IMR-90 (cell line): ENCODE results near the gene FLVCR2. TPM values are rescaled to one million over a fixed set of nuclear protein-coding genes. Genes with fewer than 3 reads are reported as not detected.

Source experiments
- ATAC-seq: fragments of 200-7000 bp; cut with Tn5 transposase; 2 replicates; pipeline ENCODE4 v1.9.1; 2020; ENCODE audit warnings: low read depth, mild to moderate bottlenecking, moderate library complexity
- BruUV-seq: library from RNA; stranded (reverse); fragments of 400-500 nt; replicated peaks from 2 replicates; lab custom pipeline; 2021; lab: Mats Ljungman, UMichigan
- CTCF ChIA-PET: fragments of 300-600 bp; formaldehyde crosslinking; extraction: SDS; loops from one replicate; lab custom pipeline; 2021; ENCODE audit warnings: antibody characterized with exemption; lab: Yijun Ruan, JAX
- POLR2A ChIA-PET: fragments of 300-600 bp; sonication (Branson Sonifier 250); formaldehyde crosslinking; loops from one replicate; lab custom pipeline; 2022; ENCODE audit warnings: antibody characterized with exemption; ENCODE audit not compliant: unreplicated experiment; lab: Charles Lee
- DNase-seq: peaks from one replicate; pipeline ENCODE4 v3.0.0; 2013
- H2AFZ ChIP-seq: replicated peaks from 2 replicates; pipeline ENCODE3; 2013; ENCODE audit warnings: low read length, mild to moderate bottlenecking; ENCODE audit not compliant: poor library complexity
- H2AK5ac ChIP-seq: 2 replicates; pipeline ENCODE4 v1.6.1; 2013; ENCODE audit warnings: low read depth, low read length, inconsistent platforms
- H2AK9ac ChIP-seq: replicated peaks from 2 replicates; pipeline ENCODE3; 2013; ENCODE audit warnings: mild to moderate bottlenecking, low read depth, low read length, moderate library complexity; ENCODE audit not compliant: poor library complexity
- H2BK120ac ChIP-seq: 2 replicates; pipeline ENCODE4 v1.6.1; 2013; ENCODE audit warnings: low read depth, low read length, inconsistent platforms
- H2BK15ac ChIP-seq: 3 replicates; pipeline ENCODE4 v1.6.1; 2013; ENCODE audit warnings: low read depth, low read length, inconsistent platforms
- H2BK20ac ChIP-seq: 2 replicates; pipeline ENCODE4 v1.6.1; 2013; ENCODE audit warnings: low read depth, mild to moderate bottlenecking, inconsistent platforms, low read length, moderate library complexity
- H2BK5ac ChIP-seq: 2 replicates; pipeline ENCODE4 v1.6.1; 2013; ENCODE audit warnings: mild to moderate bottlenecking, low read depth, low read length, inconsistent platforms; ENCODE audit not compliant: poor library complexity, severe bottlenecking
- H3K14ac ChIP-seq: replicated peaks from 2 replicates; pipeline ENCODE4 v1.6.1; 2013; ENCODE audit warnings: low read depth, low read length, inconsistent platforms
- H3K18ac ChIP-seq: 2 replicates; pipeline ENCODE4 v1.6.1; 2013; ENCODE audit warnings: low read depth, low read length, control low read depth
- H3K23ac ChIP-seq: 2 replicates; pipeline ENCODE4 v1.6.1; 2013; ENCODE audit warnings: low read depth, low read length, inconsistent platforms
- H3K27ac ChIP-seq: 2 replicates; pipeline ENCODE4 v1.5.1; 2013; ENCODE audit warnings: mild to moderate bottlenecking, control low read depth, low read length; ENCODE audit not compliant: insufficient read depth
- H3K27me3 ChIP-seq: 2 replicates; pipeline ENCODE4 v1.6.1; 2013; ENCODE audit warnings: low read length; ENCODE audit not compliant: control insufficient read depth, insufficient read depth
- H3K36me3 ChIP-seq: 2 replicates; pipeline ENCODE4 v1.6.1; 2013; ENCODE audit warnings: low read length, mixed read lengths; ENCODE audit not compliant: control insufficient read depth, insufficient read depth
- H3K4ac ChIP-seq: 2 replicates; pipeline ENCODE4 v1.6.1; 2013; ENCODE audit warnings: low read depth, low read length, inconsistent platforms
- H3K4me1 ChIP-seq: 2 replicates; pipeline ENCODE4 v1.6.1; 2013; ENCODE audit warnings: low read length, mixed read lengths; ENCODE audit not compliant: control insufficient read depth, insufficient read depth
- H3K4me2 ChIP-seq: 2 replicates; pipeline ENCODE4 v1.6.1; 2013; ENCODE audit warnings: low read depth, mild to moderate bottlenecking, control low read depth, low read length, moderate library complexity
- H3K4me3 ChIP-seq: 2 replicates; pipeline ENCODE4 v1.5.1; 2013; ENCODE audit warnings: low read depth, mild to moderate bottlenecking, control low read depth, low read length, moderate library complexity; ENCODE audit not compliant: insufficient read depth
- H3K56ac ChIP-seq: 2 replicates; pipeline ENCODE4 v1.6.1; 2013; ENCODE audit warnings: low read length, inconsistent platforms; ENCODE audit not compliant: insufficient read depth; ENCODE audit errors: extremely low read depth
- H3K79me1 ChIP-seq, 2 experiments: 2 replicates each; pipeline ENCODE4 v1.6.1; 2013; ENCODE audit warnings: low read length in 2 of 2, inconsistent platforms in 1 of 2, low read depth in 1 of 2
- H3K9ac ChIP-seq: 2 replicates; pipeline ENCODE4 v1.6.1; 2013; ENCODE audit warnings: low read depth, low read length, control low read depth
- H3K9me1 ChIP-seq: 2 replicates; pipeline ENCODE4 v1.6.1; 2013; ENCODE audit warnings: low read length, inconsistent platforms; ENCODE audit not compliant: insufficient read depth
- H3K9me3 ChIP-seq: 2 replicates; pipeline ENCODE4 v1.6.1; 2013; ENCODE audit warnings: low read length; ENCODE audit not compliant: control insufficient read depth, insufficient read depth
- H4K20me1 ChIP-seq: 2 replicates; pipeline ENCODE4 v1.6.1; 2013; ENCODE audit warnings: low read length, inconsistent platforms; ENCODE audit not compliant: insufficient read depth
- H4K5ac ChIP-seq: 2 replicates; pipeline ENCODE4 v1.6.1; 2013; ENCODE audit warnings: mild to moderate bottlenecking, low read depth, low read length, control low read depth
- H4K8ac ChIP-seq, 2 experiments: 2 replicates each; pipeline ENCODE4 v1.6.1; 2013; ENCODE audit warnings: low read depth in 2 of 2, low read length in 2 of 2, control low read depth in 1 of 2, inconsistent platforms in 1 of 2
- H4K91ac ChIP-seq: 2 replicates; pipeline ENCODE4 v1.6.1; 2013; ENCODE audit warnings: low read depth, low read length, inconsistent platforms; ENCODE audit not compliant: insufficient read depth
- BHLHE40 ChIP-seq: fragments of 150-350 bp; IDR thresholded peaks from 2 replicates; pipeline ENCODE4 v1.6.1; 2016; ENCODE audit warnings: mild to moderate bottlenecking, low read depth, low read length
- MAZ ChIP-seq: IDR thresholded peaks from 2 replicates; pipeline ENCODE4 v1.6.1; 2012; ENCODE audit warnings: low read depth, mild to moderate bottlenecking, low read length, improper control_type of control experiment, moderate library complexity, borderline replicate concordance
- POLR2A ChIP-seq: IDR thresholded peaks from 2 replicates; pipeline ENCODE4 v1.6.1; 2012; ENCODE audit warnings: mild to moderate bottlenecking, low read depth, low read length
- SMC3 ChIP-seq: fragments of 150-350 bp; IDR thresholded peaks from 2 replicates; pipeline ENCODE4 v1.6.1; 2016; ENCODE audit warnings: low read depth, mild to moderate bottlenecking, antibody characterized with exemption, low read length, moderate library complexity
- WGBS, 2 experiments: methylation state at CpG; one replicate each; pipeline versions ENCODE4 v1.1.5 to v1.1.7; 2013; ENCODE audit warnings: missing lambda C conversion rate in 2 of 2; ENCODE audit not compliant: insufficient read length in 1 of 2; ENCODE audit errors: extremely low coverage in 2 of 2; 5-methylcytosine and 5-hydroxymethylcytosine counted together
- dilution Hi-C: fragments of 300-500 bp; cut with HindIII; formaldehyde crosslinking; loops from one replicate; pipeline ENCODE4 v1.14.3; 2018; ENCODE audit warnings: low sequenced_read_pairs; ENCODE audit not compliant: unreplicated experiment
- in situ Hi-C: fragments of 300-500 bp; cut with MboI; formaldehyde crosslinking; loops from 3 replicates; pipeline ENCODE4 v1.14.3; 2019; ENCODE audit warnings: low sequenced_read_pairs, inconsistent platforms, mixed read lengths
- intact Hi-C: fragments of 100-400 bp; cut with micrococcal nuclease; formaldehyde crosslinking; loops from 2 replicates; pipeline ENCODE4 v1.10.0; 2022
- polyA plus RNA-seq, 3 experiments: library from polyadenylated mRNA; depleted of rRNA; stranded (reverse); fragments of >200 nt; gene quantifications; 2 replicates each; pipeline ENCODE4 v1.2.3, GENCODE V29; 2012; ENCODE audit warnings: low replicate concordance in 1 of 3
- total RNA-seq: library from RNA; depleted of rRNA; stranded (reverse); fragments of >200 nt; gene quantifications from 2 replicates; pipeline ENCODE4 v1.2.3, GENCODE V29; 2012

Gene FLVCR2
- total and polyA plus RNA-seq, 2 of the 4 experiments (the other 2 are of a cell fraction), result 0.94 to 1.4 TPM

DNA sequence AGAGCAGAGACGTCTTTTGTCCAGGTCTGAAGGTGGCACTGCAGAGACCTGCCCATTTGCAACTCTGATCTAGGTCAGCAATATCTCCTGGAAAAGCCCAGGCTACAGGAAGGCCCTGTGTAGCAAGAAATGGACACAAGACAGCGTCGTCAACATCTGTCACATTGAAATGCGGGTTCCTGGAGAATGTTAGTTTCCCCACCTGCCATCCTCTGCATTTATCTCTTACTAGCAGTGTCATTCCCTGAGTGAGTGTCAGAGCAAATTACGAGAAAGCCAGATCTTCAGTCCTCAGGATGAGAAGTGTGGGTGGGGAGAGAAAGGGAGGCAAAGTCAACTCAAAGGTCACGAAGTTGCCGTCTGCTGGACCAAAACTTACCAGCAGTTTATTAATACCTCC is 27.4 kb upstream of the FLVCR2 start:
- TF ChIP-seq SMC3, result no peak
- no peak for TF ChIP-seq MAZ
- no peak for TF ChIP-seq BHLHE40
- TF ChIP-seq POLR2A, result no peak
- H4K5ac ChIP-seq, result no peak overlapping the region
- H3K4me1 ChIP-seq, result peaks cover 9% of the 10 kb centered on the region
- H2BK5ac ChIP-seq, result no peak overlapping the region
- no peak overlapping the region for H3K9ac ChIP-seq
- no peak overlapping the region for H3K18ac ChIP-seq
- no peak overlapping the region for H4K8ac ChIP-seq
- no peaks in the 10 kb centered on the region for H3K36me3 ChIP-seq
- in situ Hi-C loops, result no loop called here
- no peak overlapping the region for H2BK120ac ChIP-seq
- H2BK20ac ChIP-seq, result no peak overlapping the region
- no peak overlapping the region for H2BK15ac ChIP-seq
- H2AK9ac ChIP-seq, result no peak overlapping the region
- H3K4me2 ChIP-seq, result no peak overlapping the region
- peaks cover 15% of the 10 kb centered on the region for H3K27me3 ChIP-seq
- DNase-seq (no peak), ATAC-seq (no peak)
- H2AFZ ChIP-seq, result no peak overlapping the region
- H3K4ac ChIP-seq, result no peak overlapping the region
- no peak overlapping the region for H2AK5ac ChIP-seq
- H3K9me3 ChIP-seq, result no peaks in the 10 kb centered on the region
- H3K14ac ChIP-seq, result no peak overlapping the region
- H3K9me1 ChIP-seq, result no peaks in the 10 kb centered on the region
- dilution Hi-C loops, result no loop called here
- H3K23ac ChIP-seq, result no peak overlapping the region
- no peak overlapping the region for H4K91ac ChIP-seq
- ChIA-PET CTCF (no interaction called here), POLR2A (no interaction called here)
- BruUV-seq, result no TSS peak
- 67% methylated on average over 1 of the region's 7 CpGs; no CpG with 5 or more reads in 1 of the 2 experiments for WGBS, 2 experiments
- H3K79me1 ChIP-seq, result no peaks in the 10 kb centered on the region
- H3K56ac ChIP-seq, result no peak overlapping the region
- H3K4me3 ChIP-seq, result no peak overlapping the region
- H3K27ac ChIP-seq, result no peak overlapping the region
- intact Hi-C loops, result no loop called here
- no peaks in the 10 kb centered on the region for H4K20me1 ChIP-seq
